CD4-positive, alpha-beta T cell (primary cell): ENCODE measurements around the gene NPTX2. TPM values are rescaled to one million over a fixed set of nuclear protein-coding genes. Genes with fewer than 3 reads are reported as not detected.

Experiments
- ATAC-seq: fragments of 200-7000 bp; cut with Tn5 transposase; one replicate; pipeline ENCODE4 v1.10.0; 2022; ENCODE audit warnings: mild to moderate bottlenecking; ENCODE audit not compliant: poor library complexity
- CTCF ChIA-PET: fragments of 350-600 bp; sonication (Branson Sonifier 250); formaldehyde crosslinking; loops from one replicate; lab custom pipeline; 2021; ENCODE audit warnings: antibody characterized with exemption, inconsistent platforms; lab: Charles Lee
- POLR2A ChIA-PET: fragments of 350-600 bp; sonication (Branson Sonifier 250); formaldehyde crosslinking; loops from one replicate; lab custom pipeline; 2021; ENCODE audit warnings: antibody characterized with exemption, inconsistent platforms; lab: Charles Lee
- DNase-seq, 14 experiments: peaks; one replicate each; pipeline ENCODE4 v3.0.0-alpha.2; 2013 to 2020; ENCODE audit warnings: mixed read lengths in 2 of 14
- H3K27ac ChIP-seq, 2 donors: one replicate each; pipeline versions ENCODE4 v1.5.1 to v1.7.0; 2013; ENCODE audit warnings: low read length in 2 of 2, low read depth in 1 of 2, mild to moderate bottlenecking in 1 of 2
- H3K27me3 ChIP-seq, 2 experiments: 1 replicate in 1 of 2; 2 replicates in 1 of 2; pipeline versions ENCODE4 v1.6.1 to v1.7.0; 2013; ENCODE audit warnings: low read length in 2 of 2, control low read depth in 1 of 2, mild to moderate bottlenecking in 1 of 2, moderate library complexity in 1 of 2; ENCODE audit not compliant: insufficient read depth in 2 of 2, control insufficient read depth in 1 of 2
- H3K36me3 ChIP-seq: one replicate; pipeline ENCODE4 v1.6.1; 2013; ENCODE audit warnings: low read length, control low read depth; ENCODE audit not compliant: insufficient read depth
- H3K4me1 ChIP-seq: one replicate; pipeline ENCODE4 v1.6.1; 2013; ENCODE audit warnings: low read length, control low read depth; ENCODE audit not compliant: insufficient read depth
- H3K4me3 ChIP-seq: one replicate; pipeline ENCODE4 v1.5.1; 2013; ENCODE audit warnings: mild to moderate bottlenecking, low read length, moderate library complexity
- H3K9me3 ChIP-seq, 2 experiments: 1 replicate in 1 of 2; 2 replicates in 1 of 2; pipeline versions ENCODE4 v1.6.1 to v1.7.0; 2013; ENCODE audit warnings: low read length in 2 of 2, mild to moderate bottlenecking in 2 of 2, control low read depth in 1 of 2, moderate library complexity in 1 of 2; ENCODE audit not compliant: control insufficient read depth in 1 of 2, insufficient read depth in 1 of 2
- H3K27ac Mint-ChIP-seq: one replicate; pipeline ENCODE4 v1.8.0; 2020; ENCODE audit warnings: mixed read lengths
- H3K27me3 Mint-ChIP-seq: one replicate; pipeline ENCODE4 v1.8.0; 2021; ENCODE audit warnings: mixed read lengths
- H3K36me3 Mint-ChIP-seq: one replicate; pipeline ENCODE4 v1.8.0; 2021; ENCODE audit warnings: low read depth, mixed read lengths
- H3K4me1 Mint-ChIP-seq: one replicate; pipeline ENCODE4 v1.8.0; 2021; ENCODE audit warnings: low read depth, mixed read lengths
- H3K4me3 Mint-ChIP-seq: one replicate; pipeline ENCODE4 v1.8.0; 2020; ENCODE audit warnings: mild to moderate bottlenecking, mixed read lengths
- H3K9me3 Mint-ChIP-seq: one replicate; pipeline ENCODE4 v1.8.0; 2020; ENCODE audit warnings: mixed read lengths
- intact Hi-C, 2 experiments: fragments of 100-400 bp; cut with DNase I in 1 of 2; cut with micrococcal nuclease in 1 of 2; formaldehyde crosslinking; loops; one replicate each; pipeline versions ENCODE4 v1.15.1 to v1.9.0; 2023 to 2025; cut with DNase I, micrococcal nuclease
- total RNA-seq, 174 experiments: library from RNA in 2 of 174; stranded (reverse) in 2 of 174; gene quantifications; one replicate each; pipeline ENCODE4 v1.2.3 and lab custom pipeline; 2021 to 2026
- TF ChIP-seq, protein P1 (sequence below): fragments of 200-600 bp; IDR thresholded peaks from one replicate; pipeline ENCODE4 v1.8.0; 2022; ENCODE audit warnings: antibody characterized with exemption, mild to moderate bottlenecking

NPTX2 gene
- total RNA-seq, 2 experiments from 2014 or later = not detected

GRCh38 chr7:98659756-98660155 is 42.7 kb downstream of the NPTX2 start:
- Mint-ChIP-seq H3K27me3 (no peaks in the 10 kb centered on the region), H3K9me3 (peaks cover 5% of the 10 kb centered on the region), H3K4me3 (no peak overlapping the region), H3K27ac (no peak overlapping the region), H3K36me3 (no peaks in the 10 kb centered on the region), H3K4me1 (no peaks in the 10 kb centered on the region)
- Histone ChIP-seq H3K9me3 (peaks cover 5 to 37% of the 10 kb centered on the region in 2 experiments), H3K27ac (no peak overlapping the region), H3K4me3 (no peak overlapping the region), H3K27me3 (no peaks in the 10 kb centered on the region), H3K36me3 (no peaks in the 10 kb centered on the region), H3K4me1 (no peaks in the 10 kb centered on the region)
- DNase-seq (no peak), ATAC-seq (no peak)
- POLR2A ChIA-PET = no interaction called here
- intact Hi-C loops = no loop called here
- CTCF ChIA-PET = no interaction called here
- TF ChIP-seq, protein P1, sequence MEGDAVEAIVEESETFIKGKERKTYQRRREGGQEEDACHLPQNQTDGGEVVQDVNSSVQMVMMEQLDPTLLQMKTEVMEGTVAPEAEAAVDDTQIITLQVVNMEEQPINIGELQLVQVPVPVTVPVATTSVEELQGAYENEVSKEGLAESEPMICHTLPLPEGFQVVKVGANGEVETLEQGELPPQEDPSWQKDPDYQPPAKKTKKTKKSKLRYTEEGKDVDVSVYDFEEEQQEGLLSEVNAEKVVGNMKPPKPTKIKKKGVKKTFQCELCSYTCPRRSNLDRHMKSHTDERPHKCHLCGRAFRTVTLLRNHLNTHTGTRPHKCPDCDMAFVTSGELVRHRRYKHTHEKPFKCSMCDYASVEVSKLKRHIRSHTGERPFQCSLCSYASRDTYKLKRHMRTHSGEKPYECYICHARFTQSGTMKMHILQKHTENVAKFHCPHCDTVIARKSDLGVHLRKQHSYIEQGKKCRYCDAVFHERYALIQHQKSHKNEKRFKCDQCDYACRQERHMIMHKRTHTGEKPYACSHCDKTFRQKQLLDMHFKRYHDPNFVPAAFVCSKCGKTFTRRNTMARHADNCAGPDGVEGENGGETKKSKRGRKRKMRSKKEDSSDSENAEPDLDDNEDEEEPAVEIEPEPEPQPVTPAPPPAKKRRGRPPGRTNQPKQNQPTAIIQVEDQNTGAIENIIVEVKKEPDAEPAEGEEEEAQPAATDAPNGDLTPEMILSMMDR = no peak

- H3K9me3 Mint-ChIP-seq = peaks cover 5% of the 10 kb centered on the region
- DNase-seq (no peak), ATAC-seq (no peak)
- no peaks in the 10 kb centered on the region for H3K27me3 ChIP-seq
- H3K4me3 Mint-ChIP-seq = no peak overlapping the region
- no peak overlapping the region for H3K27ac Mint-ChIP-seq
- H3K9me3 ChIP-seq = peaks cover 5 to 32% of the 10 kb centered on the region in 2 experiments
- CTCF ChIA-PET = no interaction called here
- no peak overlapping the region for H3K27ac ChIP-seq
- H3K36me3 ChIP-seq = no peaks in the 10 kb centered on the region
- no peaks in the 10 kb centered on the region for H3K27me3 Mint-ChIP-seq
- intact Hi-C loops = no loop called here
- H3K36me3 Mint-ChIP-seq = no peaks in the 10 kb centered on the region
- POLR2A ChIA-PET = no interaction called here
- H3K4me3 ChIP-seq = no peak overlapping the region
- TF ChIP-seq, protein P1 = no peak
- H3K4me1 ChIP-seq = no peaks in the 10 kb centered on the region
- H3K4me1 Mint-ChIP-seq = no peaks in the 10 kb centered on the region
Observed at GRCh38 chr7:98661607-98662006, 44.5 kb downstream of the NPTX2 start.

GRCh38 chr7:98662289-98662688 is 45.2 kb downstream of the NPTX2 start:
- intact Hi-C loops = no loop called here
- H3K27me3 Mint-ChIP-seq = no peaks in the 10 kb centered on the region
- H3K4me3 Mint-ChIP-seq = no peak overlapping the region
- no peak overlapping the region for H3K27ac Mint-ChIP-seq
- H3K27ac ChIP-seq = no peak overlapping the region
- H3K9me3 Mint-ChIP-seq = peaks cover 5% of the 10 kb centered on the region
- H3K4me1 ChIP-seq = no peaks in the 10 kb centered on the region
- ATAC-seq (no peak), DNase-seq (no peak)
- CTCF ChIA-PET = no interaction called here
- no peaks in the 10 kb centered on the region for H3K27me3 ChIP-seq
- H3K4me3 ChIP-seq = no peak overlapping the region
- POLR2A ChIA-PET = no interaction called here
- no peaks in the 10 kb centered on the region for H3K36me3 ChIP-seq
- no peaks in the 10 kb centered on the region for H3K4me1 Mint-ChIP-seq
- H3K36me3 Mint-ChIP-seq = no peaks in the 10 kb centered on the region
- TF ChIP-seq, protein P1 = no peak
- H3K9me3 ChIP-seq = peaks cover 5 to 31% of the 10 kb centered on the region in 2 experiments
